ENCODE data around the gene COMMD8.

Gene COMMD8

GRCh38 chr4:47432749-47433148, 30.8 kb downstream of the COMMD8 start:
- no peak for DNase-seq (ENCODE audit: low read depth)
- H3K4me3 ChIP-seq (ENCODE audit: low read depth, low read length): no peak overlapping the region
- no peak for TF ChIP-seq CTCF (IDR thresholded peaks at IDR 0.05; ENCODE audit: low read depth, low read length, missing control alignments)

DNA sequence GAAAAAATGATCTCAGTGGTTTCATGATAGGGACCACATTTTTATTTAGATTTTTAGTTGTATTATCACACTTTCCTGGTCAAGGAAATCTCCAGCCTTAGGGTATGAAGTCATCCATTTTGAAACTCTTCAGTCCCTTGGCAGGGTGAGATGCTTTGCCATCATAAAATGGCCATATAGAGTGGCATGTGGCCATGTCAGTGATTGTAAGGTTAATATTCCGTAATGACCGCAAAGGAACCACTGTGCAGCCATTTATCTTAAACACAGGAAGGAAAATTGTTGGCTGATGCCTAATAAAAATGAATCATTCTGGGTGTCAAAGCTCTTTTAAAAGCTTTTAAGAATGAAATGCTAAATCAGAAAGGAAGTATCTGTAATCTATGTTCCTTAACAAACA, 35.6 kb downstream of the COMMD8 start:
- DNase-seq (ENCODE audit: low read depth): no peak
- TF ChIP-seq CTCF (IDR thresholded peaks at IDR 0.05; ENCODE audit: low read depth, low read length, missing control alignments): no peak
- no peak overlapping the region for H3K4me3 ChIP-seq (ENCODE audit: low read depth, low read length)

GRCh38 chr4:47425628-47426027, 37.9 kb downstream of the COMMD8 start:
- H3K4me3 ChIP-seq (ENCODE audit: low read depth, low read length): no peak overlapping the region
- DNase-seq (ENCODE audit: low read depth): no peak
- TF ChIP-seq CTCF (IDR thresholded peaks at IDR 0.05; ENCODE audit: low read depth, low read length, missing control alignments): no peak

DNA sequence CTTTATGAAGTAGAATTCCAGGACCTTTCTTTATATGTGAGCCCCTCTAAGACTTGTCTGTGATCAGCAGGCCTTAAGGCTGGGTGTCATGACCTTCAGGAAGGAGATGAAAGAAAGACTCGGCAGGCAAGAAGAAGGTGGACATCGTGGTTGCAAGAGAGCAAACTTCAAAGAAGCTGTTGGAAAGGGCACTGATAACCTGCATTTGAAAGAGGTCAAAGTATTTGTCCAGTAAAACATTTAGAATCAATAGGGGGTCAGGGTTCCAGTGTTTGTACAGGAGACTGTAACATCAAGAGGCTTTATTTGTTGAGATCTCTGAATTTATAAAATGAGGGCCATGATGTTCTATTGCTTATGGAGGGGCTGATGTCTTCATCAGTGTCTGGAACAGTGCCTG, 44.2 kb downstream of the COMMD8 start:
- H3K4me3 ChIP-seq (ENCODE audit: low read depth, low read length): no peak overlapping the region
- TF ChIP-seq CTCF (IDR thresholded peaks at IDR 0.05; ENCODE audit: low read depth, low read length, missing control alignments): no peak

DNA sequence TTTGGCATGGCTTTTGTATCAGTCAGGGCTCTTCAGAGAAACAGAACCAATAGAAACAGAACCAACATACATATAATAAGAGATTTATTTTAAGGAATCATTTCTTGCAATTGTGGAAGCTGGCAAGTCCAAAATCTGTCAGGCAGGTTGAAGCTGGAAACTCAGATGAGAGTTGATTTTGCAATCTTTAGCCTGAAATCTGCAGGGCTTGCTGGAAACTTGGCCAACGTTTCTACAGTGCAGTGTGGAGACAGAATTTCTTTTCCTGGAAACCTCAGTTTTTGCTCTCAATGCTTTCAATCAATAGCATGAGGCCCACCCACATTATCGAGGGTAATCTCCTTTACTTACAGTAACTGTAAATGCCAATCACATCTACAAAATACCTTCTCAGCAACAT, 45.4 kb downstream of the COMMD8 start:
- no peak overlapping the region for H3K4me3 ChIP-seq (ENCODE audit: low read depth, low read length)
- no peak for TF ChIP-seq CTCF (IDR thresholded peaks at IDR 0.05; ENCODE audit: low read depth, low read length, missing control alignments)
- DNase-seq (ENCODE audit: low read depth): no peak

More for the DNA sequence above, 44.2 kb downstream of the COMMD8 start:
- no peak for DNase-seq (ENCODE audit: low read depth)

- DNase-seq (ENCODE audit: low read depth): peak; percentile 1
- no peak overlapping the region for H3K4me3 ChIP-seq (ENCODE audit: low read depth, low read length)
- TF ChIP-seq CTCF (IDR thresholded peaks at IDR 0.05; ENCODE audit: low read depth, low read length, missing control alignments): no peak
Measured at GRCh38 chr4:47415719-47416118, 47.8 kb downstream of the COMMD8 start.

GRCh38 chr4:47413521-47413920, 50.0 kb downstream of the COMMD8 start:
- H3K4me3 ChIP-seq (ENCODE audit: low read depth, low read length): no peak overlapping the region
- TF ChIP-seq CTCF (IDR thresholded peaks at IDR 0.05; ENCODE audit: low read depth, low read length, missing control alignments): no peak
- no peak for DNase-seq (ENCODE audit: low read depth)

All from GM12864 (cell line).